Astrocyte of the cerebellum (primary cell): Measurements from ENCODE around the gene GTF3C1.
"Not testable (repeated sequence)": the region's sequence is repeated elsewhere in the genome, so short reads cannot be mapped to it uniquely, and the experiment has no call there.

Experiments
- DNase-seq: peaks from one replicate; pipeline ENCODE4 v3.0.0-alpha.2; 2011; ENCODE audit warnings: low read depth
- H3K4me3 ChIP-seq: 2 replicates; pipeline ENCODE4 v1.5.1; 2011; ENCODE audit warnings: mild to moderate bottlenecking, low read depth, low read length, moderate library complexity
- in situ Hi-C: cut with HindIII; loops from 2 replicates; pipeline ENCODE4 v1.10.0; 2017; ENCODE audit warnings: low sequenced_read_pairs
- TF ChIP-seq, protein P1 (sequence below): IDR thresholded peaks from 2 replicates; pipeline ENCODE4 v1.5.1; 2012; ENCODE audit warnings: low read length, low read depth, moderate library complexity, mild to moderate bottlenecking; ENCODE audit errors: missing control alignments

GTF3C1 gene

GRCh38 chr16:27460663-27461482 is 88.8 kb downstream of the GTF3C1 start:
- H3K4me3 ChIP-seq: no peak overlapping the region
- TF ChIP-seq, protein P1, sequence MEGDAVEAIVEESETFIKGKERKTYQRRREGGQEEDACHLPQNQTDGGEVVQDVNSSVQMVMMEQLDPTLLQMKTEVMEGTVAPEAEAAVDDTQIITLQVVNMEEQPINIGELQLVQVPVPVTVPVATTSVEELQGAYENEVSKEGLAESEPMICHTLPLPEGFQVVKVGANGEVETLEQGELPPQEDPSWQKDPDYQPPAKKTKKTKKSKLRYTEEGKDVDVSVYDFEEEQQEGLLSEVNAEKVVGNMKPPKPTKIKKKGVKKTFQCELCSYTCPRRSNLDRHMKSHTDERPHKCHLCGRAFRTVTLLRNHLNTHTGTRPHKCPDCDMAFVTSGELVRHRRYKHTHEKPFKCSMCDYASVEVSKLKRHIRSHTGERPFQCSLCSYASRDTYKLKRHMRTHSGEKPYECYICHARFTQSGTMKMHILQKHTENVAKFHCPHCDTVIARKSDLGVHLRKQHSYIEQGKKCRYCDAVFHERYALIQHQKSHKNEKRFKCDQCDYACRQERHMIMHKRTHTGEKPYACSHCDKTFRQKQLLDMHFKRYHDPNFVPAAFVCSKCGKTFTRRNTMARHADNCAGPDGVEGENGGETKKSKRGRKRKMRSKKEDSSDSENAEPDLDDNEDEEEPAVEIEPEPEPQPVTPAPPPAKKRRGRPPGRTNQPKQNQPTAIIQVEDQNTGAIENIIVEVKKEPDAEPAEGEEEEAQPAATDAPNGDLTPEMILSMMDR: no peak
- in situ Hi-C loops: no loop called here
- DNase-seq: no peak

- no peak for DNase-seq
- no peak overlapping the region for H3K4me3 ChIP-seq
- in situ Hi-C loops: no loop called here
- TF ChIP-seq, protein P1: no peak
These were observed 89.5 kb downstream of the GTF3C1 start for GRCh38 chr16:27460213-27460612.

DNA sequence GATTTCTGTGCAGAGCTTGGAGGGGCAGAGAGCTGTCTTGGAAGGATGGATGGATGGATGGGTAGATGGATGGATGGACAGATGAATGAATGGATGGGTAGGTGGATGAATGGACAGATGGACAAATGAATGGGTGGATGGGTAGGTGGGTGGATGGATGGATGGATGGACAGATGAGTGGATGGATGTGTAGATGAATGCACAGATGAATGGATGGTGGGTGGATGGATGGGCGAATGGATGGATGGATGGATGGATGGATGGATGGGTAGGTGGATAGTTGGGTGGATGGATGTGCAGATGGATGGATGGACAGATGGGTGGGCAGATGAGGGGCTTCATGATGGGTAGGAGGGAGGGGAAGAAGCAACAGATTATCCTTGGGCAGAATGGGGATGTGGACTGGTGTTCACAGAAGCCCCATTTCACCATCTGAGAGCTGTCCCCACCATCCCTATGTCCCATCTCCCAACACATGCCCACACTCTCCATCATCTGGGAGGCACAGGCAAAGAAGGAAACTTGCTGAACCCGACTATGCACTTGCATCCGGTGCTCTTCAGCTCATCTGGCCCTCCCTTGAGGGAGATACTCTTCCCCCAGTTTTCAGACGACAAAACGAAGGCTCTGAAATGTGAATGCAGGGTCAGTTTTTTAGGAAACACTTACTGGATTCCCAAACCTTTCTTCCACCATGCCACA is 90.6 kb downstream of the GTF3C1 start:
- in situ Hi-C loops: no loop called here
- no peak overlapping the region for H3K4me3 ChIP-seq
- no peak for DNase-seq
- TF ChIP-seq, protein P1: no peak

DNA sequence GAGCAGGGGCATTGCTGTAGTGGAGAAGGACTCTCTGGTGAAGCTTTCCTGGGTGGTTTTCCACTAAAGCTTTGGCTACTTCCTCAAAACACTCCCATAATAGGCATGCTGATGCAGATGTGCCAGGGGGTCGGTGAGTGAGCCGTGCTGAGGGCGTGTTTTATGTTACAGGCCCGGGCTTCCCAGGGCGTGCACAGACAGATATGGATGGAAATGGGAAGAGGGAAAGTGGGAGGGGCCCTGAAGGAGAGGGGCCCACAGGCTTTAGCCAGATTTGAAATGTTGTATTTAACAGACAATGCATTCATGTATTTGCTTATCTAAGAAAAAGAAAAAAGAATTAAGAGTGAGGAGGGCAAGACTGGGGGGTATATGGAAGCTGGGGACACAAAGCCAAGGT is 91.5 kb downstream of the GTF3C1 start:
- H3K4me3 ChIP-seq: no peak overlapping the region
- DNase-seq: no peak
- in situ Hi-C loops: no loop called here
- TF ChIP-seq, protein P1: no peak

DNA sequence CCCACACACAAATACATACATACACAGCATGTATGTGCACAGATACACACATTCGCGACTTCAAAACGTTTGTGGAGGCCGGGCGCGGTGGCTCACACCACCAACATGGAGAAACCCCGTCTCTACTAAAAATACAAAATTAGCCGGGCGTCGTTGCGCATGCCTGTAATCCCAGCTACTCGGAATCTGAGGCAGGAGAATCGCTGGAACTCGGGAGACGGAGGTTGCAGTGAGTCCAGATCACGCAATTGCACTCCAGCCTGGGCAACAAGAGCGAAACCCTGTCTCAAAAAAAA is 92.2 kb downstream of the GTF3C1 start:
- DNase-seq, in situ Hi-C loops, H3K4me3 ChIP-seq: not testable (repeated sequence)

GRCh38 chr16:27455700-27456099 is 94.0 kb downstream of the GTF3C1 start:
- in situ Hi-C loops: no loop called here
- TF ChIP-seq, protein P1: no peak
- DNase-seq: no peak
- no peak overlapping the region for H3K4me3 ChIP-seq

- no peak for DNase-seq
- H3K4me3 ChIP-seq: no peak overlapping the region
- TF ChIP-seq, protein P1: no peak
- in situ Hi-C loops: no loop called here
These were observed 96.3 kb downstream of the GTF3C1 start for GRCh38 chr16:27453494-27453825.
